Measurements from ENCODE around the gene GATA5. TPM values are rescaled to one million over a fixed set of nuclear protein-coding genes. Genes with fewer than 3 reads are reported as not detected.
"Not testable (repeated sequence)": the region's sequence is repeated elsewhere in the genome, so short reads cannot be mapped to it uniquely, and the experiment has no call there.

GATA5 gene
- total RNA-seq, 1 experiment from 2014 or later: 0.10 TPM

DNA sequence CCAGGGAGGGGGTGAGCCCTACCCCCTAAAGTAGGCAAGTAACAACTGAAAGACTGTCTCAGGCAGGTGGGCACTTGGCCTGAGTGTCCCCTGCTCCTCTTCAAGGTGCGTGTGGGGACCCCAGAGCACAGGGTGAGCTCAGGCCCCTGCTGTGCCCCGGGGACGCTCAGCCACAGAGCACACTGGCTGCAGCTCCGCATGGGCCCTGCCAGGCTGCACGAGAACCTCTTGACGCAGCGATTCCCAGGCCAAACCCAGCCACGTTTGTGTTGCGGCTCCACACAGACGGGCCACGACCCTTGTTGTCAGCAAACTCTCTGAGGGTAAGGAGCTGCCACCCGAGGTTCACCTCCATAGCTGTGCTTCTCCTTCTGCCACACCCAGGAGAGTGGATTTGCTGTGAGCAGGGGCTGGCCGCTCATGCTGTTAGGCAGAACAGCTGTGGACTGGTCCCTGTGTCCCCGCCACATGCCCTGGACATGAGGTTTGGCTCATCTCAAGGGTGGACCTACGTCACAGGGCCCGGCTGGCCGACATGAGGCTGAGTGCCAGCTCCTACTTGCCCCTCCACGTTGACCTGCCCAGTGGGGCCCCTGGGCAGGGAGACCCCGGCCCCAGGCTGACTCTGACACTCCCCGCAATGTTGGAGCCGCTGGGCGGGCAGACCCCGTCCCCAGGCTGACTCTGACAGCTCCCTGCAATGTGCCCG lies 29.7 kb upstream of the GATA5 start:
- DNase-seq (ENCODE audit: low spot score): no peak

DNA sequence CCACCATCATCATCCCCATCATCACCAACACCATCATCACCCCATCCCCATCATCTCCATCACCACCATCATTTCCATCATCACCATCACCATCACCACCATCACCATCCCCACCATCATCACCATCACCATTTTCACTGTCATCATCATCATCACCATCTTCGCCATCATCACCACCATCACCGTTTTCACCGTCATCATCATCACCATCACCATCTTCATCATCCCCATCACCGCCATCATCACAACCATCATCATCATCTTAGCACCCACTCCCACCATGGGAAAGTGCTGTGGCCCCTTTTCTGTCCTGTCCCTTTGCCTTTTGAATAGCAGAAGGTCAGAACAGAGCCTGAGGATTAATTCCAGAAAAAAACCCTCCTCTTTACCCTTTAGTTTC lies 28.5 kb upstream of the GATA5 start:
- DNase-seq (ENCODE audit: low spot score): no peak

DNA sequence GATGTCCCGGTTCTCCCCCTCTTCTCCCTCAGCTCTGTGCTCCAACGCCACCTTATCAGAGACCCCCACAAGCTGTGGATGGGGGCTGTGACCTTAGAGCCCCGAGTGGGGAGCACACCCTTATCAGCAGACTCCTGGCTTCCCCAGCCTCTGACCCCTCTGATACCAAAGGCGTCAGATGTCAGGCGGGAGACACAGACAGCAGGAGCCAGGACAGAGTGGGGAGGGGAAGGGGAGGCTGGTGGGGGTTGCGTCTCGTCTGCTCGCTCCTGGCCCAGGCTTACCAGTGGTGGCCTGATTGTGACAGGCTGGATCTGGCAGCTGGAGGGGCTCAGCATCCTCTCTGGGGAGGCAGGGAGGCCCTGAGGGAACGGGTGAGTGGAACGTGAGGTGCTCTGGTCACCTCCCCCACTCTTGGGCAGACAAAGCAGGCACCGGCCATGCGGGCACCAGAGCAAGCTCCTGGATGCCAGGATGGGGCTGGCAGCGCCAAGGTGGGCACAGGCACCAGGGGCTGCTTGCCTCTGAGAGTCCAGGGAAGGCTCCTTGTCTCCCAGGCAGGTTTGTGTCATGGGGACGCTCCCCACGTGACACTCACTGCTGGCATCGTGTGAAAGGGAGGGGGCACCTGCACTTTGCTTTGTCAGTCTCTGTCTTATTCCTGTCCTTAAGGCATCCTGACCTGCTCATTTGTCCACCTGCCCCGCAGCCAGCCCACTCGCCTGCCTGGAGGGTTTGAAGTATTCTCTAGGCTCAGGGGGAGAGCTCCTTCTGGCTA lies 27.8 kb upstream of the GATA5 start:
- no peak for DNase-seq (ENCODE audit: low spot score)

DNA sequence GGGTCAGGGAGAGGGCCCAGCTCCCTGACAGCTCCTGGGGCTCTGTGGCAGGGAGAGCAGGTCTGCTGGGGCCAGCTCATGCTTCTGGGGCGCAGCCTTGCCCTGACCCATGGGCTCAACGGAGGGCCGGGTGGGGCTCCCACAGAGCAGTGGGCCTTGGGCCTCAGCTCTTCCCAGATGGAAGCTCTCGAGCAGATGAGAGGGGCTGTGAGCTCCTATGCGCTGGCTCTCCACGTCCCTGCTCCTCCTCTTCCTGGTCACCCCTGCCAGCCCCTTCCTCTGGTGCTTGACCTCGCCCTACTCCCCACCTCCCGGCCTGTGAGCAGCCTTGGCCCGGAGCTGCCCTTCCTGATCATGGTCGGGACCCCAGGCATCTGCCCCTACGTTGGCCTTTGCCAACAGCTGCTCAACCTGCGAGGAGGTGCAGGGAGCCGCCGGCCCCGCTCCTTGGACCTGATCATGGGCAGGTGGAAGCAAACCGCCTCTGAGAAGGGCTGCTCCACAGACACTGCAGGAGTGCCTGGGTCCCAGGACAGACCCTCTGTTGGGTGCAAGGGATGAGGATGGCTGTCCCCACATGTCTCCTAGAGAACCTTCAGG lies 26.8 kb upstream of the GATA5 start:
- no peak for DNase-seq (ENCODE audit: low spot score)

DNA sequence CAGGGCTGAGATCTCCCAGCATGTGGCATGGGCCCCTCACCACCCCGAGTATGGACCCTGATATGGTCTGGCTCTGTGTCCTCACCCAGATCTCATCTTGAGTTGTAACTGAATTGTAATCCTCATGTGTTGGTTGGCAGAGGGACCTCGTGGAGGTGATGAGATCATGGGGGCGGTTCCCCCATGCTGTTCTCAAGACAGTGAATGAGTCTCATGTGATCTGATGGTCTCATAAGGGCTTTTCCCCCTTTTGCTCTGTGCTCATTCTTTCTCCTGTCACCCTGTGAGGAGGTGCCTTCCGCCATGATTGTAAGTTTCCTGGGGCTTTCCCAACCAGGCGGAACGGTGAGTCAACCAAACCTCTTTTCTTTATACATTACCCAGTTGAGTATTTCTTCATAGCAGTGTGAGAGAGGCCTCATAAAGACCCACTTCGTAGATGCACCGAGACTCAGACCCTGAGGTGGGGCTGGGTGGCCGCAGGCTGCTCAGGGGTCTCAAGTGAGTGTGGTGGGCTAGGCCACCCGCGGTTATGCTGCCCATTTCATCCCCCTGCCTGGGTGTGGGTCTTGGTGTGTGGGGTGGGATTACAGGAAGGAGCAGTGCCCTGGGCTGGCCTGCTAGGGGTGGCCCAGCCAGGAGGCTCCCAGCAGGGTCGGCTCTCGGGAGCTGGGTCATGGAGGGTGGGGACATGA lies 26.2 kb upstream of the GATA5 start:
- DNase-seq (ENCODE audit: low spot score): peak; percentile 57

DNA sequence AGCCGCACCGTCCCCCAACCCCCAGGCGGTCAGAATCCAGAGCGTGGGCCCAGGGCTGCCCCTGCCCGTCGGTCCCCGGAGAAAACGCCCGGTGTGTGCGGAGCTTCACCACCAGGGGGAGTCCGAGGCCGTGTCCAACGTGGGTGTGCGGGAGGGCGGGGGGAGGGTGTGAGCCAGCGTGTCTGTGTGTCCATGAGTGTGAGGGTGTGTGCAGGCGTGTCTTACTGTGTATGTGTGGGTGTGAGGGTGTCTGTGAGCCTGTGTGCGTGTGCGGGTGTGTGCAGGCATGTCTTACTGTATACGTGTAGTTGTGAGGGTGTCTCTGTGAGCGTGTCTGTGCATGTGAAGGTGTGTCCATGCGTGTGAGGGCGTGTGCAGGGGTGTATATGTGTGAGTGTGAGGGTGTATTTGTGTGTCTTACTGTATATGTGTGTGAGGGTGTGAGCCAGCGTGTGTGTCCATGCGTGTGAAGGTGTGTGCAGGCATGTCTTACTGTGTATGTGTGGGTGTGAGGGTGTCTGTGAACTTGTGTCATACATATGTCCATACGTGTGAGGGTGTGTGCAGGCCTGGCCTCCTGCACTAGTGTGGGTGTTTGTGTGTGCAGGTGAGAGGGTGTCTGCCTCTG lies 24.6 kb upstream of the GATA5 start:
- DNase-seq (ENCODE audit: low spot score): peak; percentile 38

DNA sequence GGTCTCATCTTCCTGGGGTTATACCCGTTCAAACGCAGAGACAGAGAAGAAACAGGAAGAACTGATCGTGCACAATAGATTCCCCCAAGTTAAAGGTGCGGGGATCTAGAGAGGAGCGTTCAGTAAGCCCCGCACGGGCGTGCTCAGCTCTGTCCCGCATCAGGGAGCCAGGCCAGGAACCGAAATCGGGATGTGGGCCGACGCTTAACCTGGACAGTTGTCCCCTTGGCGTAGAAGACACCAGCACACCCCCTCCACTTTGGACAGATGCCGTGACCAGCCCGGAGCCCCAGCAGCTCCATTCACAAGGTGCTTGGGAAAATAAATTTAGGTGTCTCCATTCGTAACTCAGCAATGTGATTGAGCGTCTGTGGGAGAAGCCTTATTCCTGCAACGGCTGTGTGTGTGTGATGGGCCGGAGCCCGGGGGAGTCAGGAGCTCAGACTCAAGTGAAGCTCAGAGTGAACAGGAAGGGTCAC lies 24.0 kb upstream of the GATA5 start:
- no peak for DNase-seq (ENCODE audit: low spot score)

DNA sequence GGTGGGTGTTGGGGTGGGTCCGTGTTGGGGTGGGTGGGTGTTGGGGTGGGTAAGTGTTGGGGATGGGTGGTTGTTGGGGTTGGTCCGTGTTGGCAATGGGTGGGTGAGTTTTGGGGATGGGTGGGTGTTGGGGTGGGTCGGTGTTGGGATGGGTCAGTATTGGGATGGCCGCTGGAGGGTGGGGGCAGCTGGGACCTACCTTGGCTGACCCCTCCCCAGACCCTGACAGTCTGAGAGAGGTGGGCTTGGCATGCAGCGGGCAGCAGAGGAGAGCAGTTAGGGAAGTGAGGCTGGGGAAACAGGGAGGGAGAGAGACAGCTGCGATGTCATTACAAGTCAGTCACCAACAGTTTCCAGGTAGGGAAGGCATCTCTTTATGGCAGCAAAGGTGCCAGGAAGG lies 23.1 kb upstream of the GATA5 start:
- DNase-seq (ENCODE audit: low spot score): no peak

DNA sequence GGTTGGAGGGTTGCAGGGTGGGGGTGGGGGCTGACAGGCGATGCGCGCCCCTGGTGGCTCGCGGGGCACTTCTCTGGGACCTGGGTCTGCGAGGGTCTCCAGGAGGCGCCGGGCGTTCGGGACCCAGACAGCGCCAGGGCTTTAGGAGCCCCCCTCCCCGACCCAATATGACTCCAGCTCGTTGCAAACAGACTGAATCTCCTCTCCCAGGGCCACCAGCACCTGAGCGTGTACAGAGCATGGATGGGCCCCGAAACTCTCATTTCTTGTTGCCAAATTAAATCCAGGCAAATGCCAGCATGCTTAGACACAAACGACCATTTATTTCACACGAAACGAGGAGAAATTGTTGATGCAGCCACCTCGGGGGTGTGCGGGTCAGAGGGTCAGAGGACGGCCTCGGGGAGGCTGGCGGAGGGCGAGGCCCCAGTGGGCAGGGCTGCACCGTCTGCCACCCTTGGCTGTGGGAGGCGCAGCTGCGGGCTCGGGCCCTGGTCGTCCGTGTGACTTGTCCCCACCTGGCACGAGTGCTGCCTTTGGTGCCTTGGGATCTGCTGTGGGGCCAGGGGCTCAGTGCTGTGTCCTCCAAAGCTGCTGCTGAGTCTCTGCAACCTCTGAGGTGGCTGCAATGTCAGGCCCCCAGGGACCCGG lies 20.9 kb upstream of the GATA5 start:
- no peak for DNase-seq (ENCODE audit: low spot score)

DNA sequence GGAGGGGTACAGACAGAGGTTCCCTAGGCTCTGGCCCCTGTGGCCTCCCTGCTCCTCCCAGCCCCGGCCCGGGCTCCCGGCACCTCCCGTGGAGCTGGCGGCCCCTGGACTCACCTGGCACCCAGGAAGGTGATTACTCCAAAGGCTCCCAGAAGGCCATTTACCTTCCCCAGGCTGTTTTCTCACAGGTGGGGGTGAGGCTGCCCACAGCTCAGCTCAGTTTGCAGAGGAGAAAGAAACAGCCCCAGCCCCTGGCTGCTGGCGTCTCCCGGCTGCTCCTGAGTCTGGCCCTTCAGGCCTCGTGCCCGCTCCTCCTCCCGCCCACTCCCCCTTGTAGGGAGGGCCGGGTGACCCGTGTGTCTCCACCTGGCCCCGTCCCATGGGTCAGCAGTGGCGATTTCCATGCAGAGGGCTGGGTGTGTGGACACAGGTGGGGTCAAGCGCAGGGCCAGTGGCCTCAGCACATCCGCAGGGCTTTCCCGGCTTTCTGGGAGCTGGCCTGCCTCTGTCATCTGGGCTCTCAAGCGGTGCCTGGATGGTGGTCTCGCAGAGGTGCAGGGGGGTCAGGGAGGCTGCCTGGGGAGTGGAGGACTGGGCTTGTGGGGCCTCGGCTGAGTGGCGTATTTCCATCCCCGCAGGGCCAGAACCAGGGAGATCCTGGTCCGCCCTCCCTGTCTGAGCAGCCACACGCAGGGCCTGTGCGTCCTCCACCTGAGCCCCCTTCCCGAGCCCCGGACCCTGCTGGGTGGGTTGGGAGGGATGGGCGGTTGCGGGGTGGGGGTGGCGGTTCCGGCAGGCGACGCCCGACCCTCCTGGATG lies 20.2 kb upstream of the GATA5 start:
- no peak for DNase-seq (ENCODE audit: low spot score)

DNA sequence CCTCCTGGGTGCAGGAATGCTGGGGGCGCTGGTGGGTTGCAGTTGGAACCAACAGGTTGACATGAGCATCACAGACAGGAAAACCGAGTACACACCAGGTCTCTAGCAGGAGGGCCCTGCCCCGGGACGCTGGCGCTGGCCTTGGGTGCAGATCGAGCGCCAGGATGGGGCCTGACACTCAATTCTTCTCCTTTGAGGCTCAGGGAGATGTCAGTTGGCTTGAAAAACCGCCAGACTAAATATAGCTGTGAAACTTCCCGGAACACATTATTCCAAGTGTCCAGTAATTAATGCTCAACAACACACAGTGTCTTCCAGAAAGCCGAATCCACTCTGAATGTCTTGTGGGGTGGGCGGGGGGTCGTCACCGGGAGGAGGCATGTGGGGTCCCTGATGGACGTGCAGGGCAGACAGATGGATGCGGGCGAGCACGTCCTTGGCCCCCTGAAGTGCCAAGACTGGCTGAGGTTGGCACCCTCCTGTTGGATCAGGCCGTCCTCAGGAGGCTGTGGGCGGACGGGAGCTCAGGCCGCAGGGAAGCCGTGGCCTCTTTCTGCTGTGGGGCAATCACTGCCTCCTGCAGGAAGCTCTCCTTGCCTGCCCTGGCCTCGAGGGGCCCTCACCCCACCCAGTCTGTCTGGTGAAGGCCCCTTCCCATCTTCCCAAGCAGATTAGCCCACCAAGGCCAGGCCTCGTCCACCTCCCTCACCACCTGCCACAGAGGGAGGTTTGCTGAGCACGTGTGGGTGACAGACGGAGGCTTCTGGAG lies 19.4 kb upstream of the GATA5 start:
- DNase-seq (ENCODE audit: low spot score): no peak

DNA sequence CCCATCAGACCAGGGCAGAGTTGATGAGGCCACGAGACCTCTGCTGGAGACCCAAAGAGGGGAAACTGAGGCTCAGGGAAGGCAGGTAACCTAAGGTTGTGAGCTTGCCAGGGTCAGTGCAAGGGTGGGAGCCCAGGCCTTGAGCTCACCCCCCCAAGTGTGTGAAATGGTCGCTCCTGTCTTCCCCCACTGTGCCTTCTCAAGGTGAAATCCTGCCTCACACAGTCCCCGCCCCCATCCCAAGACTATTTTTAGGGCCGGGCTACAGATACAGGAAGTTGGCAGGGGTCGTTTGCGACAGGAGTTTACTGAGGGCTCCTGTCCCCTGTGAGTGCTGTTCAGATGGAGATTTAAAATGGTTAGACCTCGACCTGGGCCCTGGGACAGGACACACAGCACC lies 18.7 kb upstream of the GATA5 start:
- DNase-seq (ENCODE audit: low spot score): no peak

DNA sequence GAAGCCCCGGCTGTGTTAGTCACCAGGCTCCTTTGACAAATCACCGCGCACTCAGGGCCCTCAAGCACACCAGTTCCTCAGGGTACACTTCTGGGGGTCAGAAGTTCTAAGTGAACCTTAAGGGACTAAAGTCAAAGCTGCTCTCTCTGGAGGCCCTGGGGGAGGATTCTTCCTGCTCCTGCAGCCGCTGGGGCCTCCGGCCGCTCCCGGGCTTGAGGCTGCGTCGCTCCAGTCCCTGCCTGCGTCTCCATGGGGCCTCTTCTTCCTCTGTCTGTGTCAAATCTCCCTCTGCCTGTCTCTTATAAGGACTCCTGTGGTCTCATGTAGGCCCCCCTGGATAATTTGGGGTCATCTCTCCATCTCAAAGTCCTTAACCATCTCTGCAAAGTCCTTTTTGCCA lies 18.1 kb upstream of the GATA5 start:
- DNase-seq (ENCODE audit: low spot score): no peak

DNA sequence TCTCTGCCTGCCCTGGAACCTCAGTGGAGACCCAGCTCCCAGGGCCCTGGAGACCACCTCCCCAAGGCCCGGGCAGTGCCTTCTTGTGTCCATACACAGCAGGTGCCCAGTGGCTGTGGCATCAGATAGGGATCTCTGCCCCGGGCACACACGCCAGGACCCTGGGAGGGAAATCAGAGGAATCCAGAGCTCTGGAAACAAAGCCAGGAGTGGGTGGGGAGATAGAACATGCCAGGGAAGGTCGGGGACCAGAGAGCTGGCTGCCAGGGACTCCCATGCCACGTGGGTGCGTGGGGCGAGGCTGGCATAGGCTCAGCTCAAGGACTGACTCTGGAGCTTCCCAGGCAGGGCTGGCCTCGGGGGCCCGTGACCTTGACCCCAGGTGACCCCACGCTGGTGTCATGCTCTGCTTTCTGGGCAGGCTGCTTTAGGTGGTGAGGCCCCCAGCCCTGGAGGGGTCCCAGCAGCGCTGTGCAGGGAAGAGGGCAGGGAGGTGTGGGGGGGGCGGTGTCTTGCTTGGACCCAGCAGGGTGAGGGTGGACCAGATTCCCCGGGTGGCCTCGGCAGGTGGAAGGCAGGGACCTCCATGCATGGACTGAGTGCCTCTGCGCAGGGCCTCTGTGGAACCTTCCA lies 17.6 kb upstream of the GATA5 start:
- DNase-seq (ENCODE audit: low spot score): no peak

DNA sequence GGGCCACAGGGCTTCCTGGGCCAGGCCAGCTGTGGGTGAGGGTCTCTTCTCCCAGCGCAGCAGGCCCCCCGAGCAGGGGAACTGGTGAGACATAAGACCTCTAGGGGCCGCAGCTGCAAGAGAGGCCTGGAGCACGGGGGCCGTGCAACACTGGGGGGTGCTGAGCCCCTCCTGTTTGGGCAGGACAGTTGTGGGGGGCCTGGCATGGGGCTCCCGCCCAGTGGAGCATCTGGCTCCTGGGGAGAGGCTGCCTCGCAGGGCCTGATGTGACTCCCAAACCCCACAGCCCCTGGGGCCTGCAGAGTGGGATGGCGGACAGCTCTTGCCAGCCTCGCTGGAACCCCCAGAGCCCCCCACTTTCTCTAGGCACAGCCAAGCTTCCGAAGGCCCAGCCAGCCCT lies 16.9 kb upstream of the GATA5 start:
- no peak for DNase-seq (ENCODE audit: low spot score)

DNA sequence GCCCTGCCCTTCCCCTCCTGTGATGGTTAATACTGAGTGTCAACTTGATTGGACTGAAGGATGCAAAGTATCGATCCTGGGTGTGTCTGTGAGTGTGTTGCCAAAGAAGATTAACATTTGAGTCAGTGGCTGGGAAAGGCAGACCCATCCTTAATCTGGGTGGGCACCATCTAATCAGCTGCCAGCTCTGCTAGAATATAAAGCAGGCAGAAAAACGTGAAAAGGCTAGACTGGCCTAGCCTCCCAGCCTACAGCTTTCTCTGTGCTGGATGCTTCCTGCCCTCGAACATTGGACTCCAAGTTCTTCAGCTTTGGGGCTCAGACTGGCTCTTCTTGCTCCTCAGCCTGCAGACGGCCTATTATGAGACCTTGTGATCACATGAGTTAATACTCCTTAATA lies 15.0 kb upstream of the GATA5 start:
- not testable (repeated sequence) for DNase-seq (ENCODE audit: low spot score)

DNA sequence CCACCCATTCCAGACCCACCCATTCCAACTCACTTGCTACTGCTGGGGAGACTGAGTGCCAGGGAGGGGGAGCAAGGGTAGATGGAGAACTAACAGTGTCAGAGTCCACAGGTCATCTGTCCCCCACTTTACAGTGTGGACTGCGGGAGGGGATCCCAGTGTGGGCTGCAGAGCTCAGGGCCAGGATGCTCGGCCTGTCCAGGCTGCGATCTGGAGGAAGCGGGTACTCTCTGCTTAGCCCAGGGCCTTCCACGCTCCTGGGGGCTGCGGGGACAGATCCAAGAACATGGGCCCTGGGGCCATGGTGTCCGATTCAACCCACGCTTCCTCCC lies 14.1 kb upstream of the GATA5 start:
- no peak for DNase-seq (ENCODE audit: low spot score)

DNA sequence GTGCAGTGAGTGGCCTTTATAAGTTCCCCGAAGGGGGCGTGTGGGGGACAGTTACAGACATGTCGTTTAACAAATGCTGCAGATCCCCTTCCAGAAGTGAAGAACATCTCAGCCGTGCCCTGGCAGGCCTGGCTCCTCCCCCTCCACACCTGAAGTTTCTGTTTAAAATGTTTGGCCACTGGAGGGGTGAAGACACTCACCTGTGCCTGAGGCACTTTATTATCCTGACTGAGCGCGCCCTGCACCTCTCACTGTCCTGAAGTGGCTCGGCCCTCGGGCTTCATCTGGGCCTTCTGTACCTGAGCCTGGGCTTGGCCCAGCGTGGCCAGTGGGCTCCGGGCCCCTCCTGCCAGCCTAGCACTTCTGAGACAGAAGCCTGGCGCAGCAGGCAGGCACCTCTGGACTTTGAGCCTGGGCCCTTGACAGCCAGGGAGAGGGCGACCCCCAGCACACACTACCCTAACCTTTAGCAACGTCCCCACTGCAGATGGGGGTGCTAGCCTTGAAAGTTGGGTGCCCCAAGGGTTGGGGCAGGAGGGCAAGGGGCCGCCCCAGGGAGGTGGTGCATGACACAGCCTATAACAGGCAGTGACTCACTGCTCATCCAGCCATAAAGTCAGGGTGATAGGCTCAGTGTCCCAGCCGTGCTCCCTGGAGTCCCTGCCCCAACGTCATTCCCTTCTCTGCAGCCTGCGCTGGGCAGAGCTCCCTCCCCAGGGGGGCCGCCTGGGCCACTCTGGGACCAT lies 13.6 kb upstream of the GATA5 start:
- no peak for DNase-seq (ENCODE audit: low spot score)

DNA sequence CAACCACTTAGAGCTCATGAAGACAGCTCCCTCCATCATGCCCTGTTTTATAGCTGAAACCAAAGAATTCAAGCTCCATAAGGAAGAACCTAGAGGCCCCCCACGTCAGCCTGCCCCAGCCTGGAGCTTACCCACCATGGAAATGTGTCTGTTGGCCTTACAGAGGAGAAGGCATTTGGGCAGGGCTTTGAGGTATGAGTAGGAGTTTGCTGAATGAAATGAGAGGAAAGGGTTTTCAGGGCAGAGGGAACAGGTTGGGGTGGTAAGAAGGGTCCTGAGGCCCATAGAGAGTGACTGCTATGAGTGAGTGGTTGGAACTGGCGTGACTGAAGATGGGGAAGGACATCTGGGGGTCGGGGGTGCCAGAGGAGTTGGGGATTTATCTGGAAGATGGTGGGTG lies 12.7 kb upstream of the GATA5 start:
- DNase-seq (ENCODE audit: low spot score): no peak

Data from H4 (cell line).